ENCODE data around the gene ZNF792. TPM values are rescaled to one million over a fixed set of nuclear protein-coding genes. Genes with fewer than 3 reads are reported as not detected.

ZNF792 gene
- total and polyA plus RNA-seq, 2 of the 8 experiments (the other 6 are each of a cell fraction or from before 2014, with no cell fraction given): 2.5 to 7.2 TPM

DNA sequence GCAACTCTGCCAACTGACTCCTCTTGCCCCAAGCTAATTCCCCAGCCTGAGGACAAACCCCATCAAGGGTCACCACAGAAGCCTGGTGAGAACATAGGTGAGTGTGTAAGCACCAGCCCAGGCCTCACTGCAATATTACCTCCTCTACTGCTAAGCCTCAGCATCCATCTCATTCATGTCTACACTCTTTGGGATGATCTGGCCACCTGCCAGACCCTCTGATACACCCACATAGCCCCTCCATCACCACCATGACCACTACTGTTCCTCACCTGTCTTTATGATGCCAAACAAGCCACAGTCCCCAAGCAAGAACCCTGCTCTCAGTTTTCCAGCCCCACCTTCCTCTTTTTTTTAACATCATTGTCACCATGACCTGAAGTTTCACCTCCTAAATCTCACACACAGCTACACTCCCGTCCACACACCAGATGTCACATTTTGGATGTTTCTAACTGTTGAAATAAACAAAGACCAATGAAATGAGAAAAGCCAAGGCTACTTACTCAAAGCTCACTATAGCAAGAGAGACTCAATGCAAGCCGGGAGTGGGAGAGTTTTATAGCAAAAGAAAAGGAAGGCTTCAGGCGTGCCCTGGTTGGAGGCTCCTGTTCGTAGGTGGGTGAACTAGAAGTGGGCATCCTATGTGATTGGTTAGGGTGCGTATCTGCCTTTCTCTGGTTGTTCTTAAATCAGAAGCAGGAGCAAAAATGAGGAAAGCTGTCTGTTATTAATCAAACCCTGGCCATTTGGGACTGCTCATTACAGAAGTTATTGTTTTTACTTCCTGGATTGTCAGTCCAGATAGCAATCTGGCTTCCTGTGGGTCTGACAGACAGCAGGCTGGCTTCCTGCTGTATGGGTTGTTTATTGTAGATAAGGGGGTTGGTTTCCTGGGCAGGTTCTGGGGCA, 2.0 kb downstream of the ZNF792 start:
- no peak overlapping the region for H3K9ac ChIP-seq (replicated peaks in 1 of 4; ENCODE audit: extremely low read depth in 1 of 4, low read depth in 3 of 4, low read length in 3 of 4)
- H4K20me1 ChIP-seq (replicated peaks in 1 of 2; ENCODE audit: control insufficient read depth in 1 of 2, insufficient read depth in 2 of 2, low read length in 2 of 2): peaks cover 0 to 3% of the 10 kb centered on the region in 2 experiments
- POLR2A ChIA-PET (ENCODE audit: partially characterized antibody): interaction anchor here (0.6 to 1.8 kb wide), 5 partner anchors 10 to 49 kb away, joined by 3 to 9 read pairs (median 5); partner anchors contain the start of gene ZNF30
- TF ChIP-seq POU5F1 (IDR thresholded peaks at IDR 0.05; ENCODE audit: low read depth, low read length): no peak
- 91% methylated on average over 5 of the region's 5 CpGs; no CpG with 5 or more reads in 1 of the 2 experiments for WGBS, 2 experiments (ENCODE audit: extremely low coverage in 1 of 2, insufficient coverage in 1 of 2, insufficient read length in 1 of 2, insufficient replicate concordance in 2 of 2, low coverage in 1 of 2, low lambda C conversion rate in 2 of 2, missing lambda C conversion rate in 1 of 2)
- no peak overlapping the region for H3K56ac ChIP-seq (replicated peaks; ENCODE audit: insufficient read length, low read depth, low read length)
- no peak overlapping the region for H4K91ac ChIP-seq (replicated peaks; ENCODE audit: insufficient read length, low read length)
- H3K18ac ChIP-seq (ENCODE audit: extremely low read depth, low read length): no peak overlapping the region
- H2BK12ac ChIP-seq (ENCODE audit: low read depth, low read length): no peak overlapping the region
- H2AFZ ChIP-seq (ENCODE audit: low read length): no peak overlapping the region
- H3K79me2 ChIP-seq (ENCODE audit: control insufficient read depth in 1 of 2, insufficient read depth in 2 of 2, low read length in 2 of 2): peaks cover 0 to 16% of the 10 kb centered on the region in 2 experiments; a peak in 2 of 4 replicates
- no peak overlapping the region for H3K23ac ChIP-seq (ENCODE audit: insufficient read length)
- H3K27ac ChIP-seq (ENCODE audit: low read depth, low read length): no peak overlapping the region
- no peak overlapping the region for H3K4ac ChIP-seq (replicated peaks; ENCODE audit: insufficient read length, low read depth, low read length)
- no peak overlapping the region for H2BK120ac ChIP-seq (replicated peaks; ENCODE audit: low read depth, low read length)
- H3K14ac ChIP-seq (ENCODE audit: insufficient read length): no peak overlapping the region
- no peak overlapping the region; a peak in 1 of 4 replicates for H3K4me2 ChIP-seq (ENCODE audit: insufficient read depth in 1 of 2, low read depth in 2 of 2, low read length in 2 of 2)
- no peak for FAIRE-seq
- peaks cover 0 to 11% (median 5%) of the 10 kb centered on the region in 4 experiments; a peak in 3 of 7 replicates for H3K27me3 ChIP-seq (replicated peaks in 1 of 4; ENCODE audit: control insufficient read depth in 3 of 4, extremely low read depth in 1 of 4, insufficient read depth in 3 of 4, low read length in 3 of 4)
- peaks cover 0 to 13% (median 5%) of the 10 kb centered on the region in 4 experiments; a peak in 3 of 7 replicates for H3K4me1 ChIP-seq (replicated peaks in 1 of 4; ENCODE audit: control insufficient read depth in 3 of 4, insufficient read depth in 4 of 4, low read length in 3 of 4)
- peaks cover 33 to 43% of the 10 kb centered on the region in 2 experiments for H3K9me3 ChIP-seq (ENCODE audit: insufficient read depth in 2 of 2, low read depth in 1 of 2, low read length in 1 of 2)
- peaks cover 9% of the 10 kb centered on the region for H3K79me1 ChIP-seq (ENCODE audit: low read depth, low read length)
- H2BK15ac ChIP-seq (ENCODE audit: low read length): no peak overlapping the region
- H2BK5ac ChIP-seq (ENCODE audit: low read depth, low read length): no peak overlapping the region
- CTCF ChIA-PET (ENCODE audit: partially characterized antibody): interaction anchor here (0.7 to 1.5 kb wide), 3 partner anchors 11 to 124 kb away, joined by 3 to 4 read pairs (median 3); no protein-coding TSS in a partner anchor
- H3K36me3 ChIP-seq (ENCODE audit: control insufficient read depth in 2 of 4, insufficient read depth in 4 of 4, low read length in 3 of 4): peaks cover 16 to 31% (median 23%) of the 10 kb centered on the region in 4 experiments
- H3K4me3 ChIP-seq (ENCODE audit: extremely low read depth in 1 of 4, insufficient read depth in 2 of 4, low read depth in 3 of 4, low read length in 4 of 4): no peak overlapping the region
- no peak for DNase-seq (ENCODE audit: low read depth in 1 of 2, low spot score in 2 of 2)
- no peak overlapping the region for H2AK5ac ChIP-seq (ENCODE audit: low read depth, low read length)
- H3K23me2 ChIP-seq (ENCODE audit: low read depth, low read length): peaks cover 5% of the 10 kb centered on the region; the same call in 1 of the 2 replicates
- no peak overlapping the region for H4K8ac ChIP-seq (ENCODE audit: extremely low read depth, insufficient read depth, low read length)
- no peak overlapping the region for H4K5ac ChIP-seq (ENCODE audit: insufficient read length, low read depth, low read length)
- no peak overlapping the region for H2BK20ac ChIP-seq (ENCODE audit: low read length)

Data from H1 (cell line).